NB4 (cell line): ENCODE data around the gene SEC11A.
A peak's percentile ranks its signal among the peaks of the same experiment; 100 is the strongest.

Experiments
- DNase-seq: peaks from one replicate; pipeline ENCODE4 v3.0.0; 2010; ENCODE audit warnings: low read depth
- H3K4me3 ChIP-seq: one replicate; pipeline ENCODE4 v1.5.1; 2011; ENCODE audit warnings: mild to moderate bottlenecking, low read depth, low read length, moderate library complexity
- MAX ChIP-seq: IDR thresholded peaks from 2 replicates; pipeline ENCODE4 v1.6.1; 2011; ENCODE audit warnings: low read depth, low read length
- MYC ChIP-seq: IDR thresholded peaks from 2 replicates; pipeline ENCODE4 v1.6.1; 2011; ENCODE audit warnings: low read depth, low read length
- POLR2A ChIP-seq: IDR thresholded peaks from 2 replicates; pipeline ENCODE4 v1.6.1; 2011; ENCODE audit warnings: mild to moderate bottlenecking; ENCODE audit not compliant: insufficient read length; ENCODE audit errors: extremely low read depth
- TF ChIP-seq, protein P1 (sequence below): IDR thresholded peaks from one replicate; pipeline ENCODE4 v1.5.1; 2012; ENCODE audit warnings: low read depth, low read length

The SEC11A gene

GRCh38 chr15:84633311-84634227, 82.4 kb downstream of the SEC11A start:
- TF ChIP-seq MAX (no peak), POLR2A (no peak), MYC (peak; percentile 12; the same call in 1 of the 2 replicates)
- TF ChIP-seq, protein P1, sequence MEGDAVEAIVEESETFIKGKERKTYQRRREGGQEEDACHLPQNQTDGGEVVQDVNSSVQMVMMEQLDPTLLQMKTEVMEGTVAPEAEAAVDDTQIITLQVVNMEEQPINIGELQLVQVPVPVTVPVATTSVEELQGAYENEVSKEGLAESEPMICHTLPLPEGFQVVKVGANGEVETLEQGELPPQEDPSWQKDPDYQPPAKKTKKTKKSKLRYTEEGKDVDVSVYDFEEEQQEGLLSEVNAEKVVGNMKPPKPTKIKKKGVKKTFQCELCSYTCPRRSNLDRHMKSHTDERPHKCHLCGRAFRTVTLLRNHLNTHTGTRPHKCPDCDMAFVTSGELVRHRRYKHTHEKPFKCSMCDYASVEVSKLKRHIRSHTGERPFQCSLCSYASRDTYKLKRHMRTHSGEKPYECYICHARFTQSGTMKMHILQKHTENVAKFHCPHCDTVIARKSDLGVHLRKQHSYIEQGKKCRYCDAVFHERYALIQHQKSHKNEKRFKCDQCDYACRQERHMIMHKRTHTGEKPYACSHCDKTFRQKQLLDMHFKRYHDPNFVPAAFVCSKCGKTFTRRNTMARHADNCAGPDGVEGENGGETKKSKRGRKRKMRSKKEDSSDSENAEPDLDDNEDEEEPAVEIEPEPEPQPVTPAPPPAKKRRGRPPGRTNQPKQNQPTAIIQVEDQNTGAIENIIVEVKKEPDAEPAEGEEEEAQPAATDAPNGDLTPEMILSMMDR: no peak
- peak overlapping the region; percentile 66 for H3K4me3 ChIP-seq
- peak; percentile 87 for DNase-seq

DNA sequence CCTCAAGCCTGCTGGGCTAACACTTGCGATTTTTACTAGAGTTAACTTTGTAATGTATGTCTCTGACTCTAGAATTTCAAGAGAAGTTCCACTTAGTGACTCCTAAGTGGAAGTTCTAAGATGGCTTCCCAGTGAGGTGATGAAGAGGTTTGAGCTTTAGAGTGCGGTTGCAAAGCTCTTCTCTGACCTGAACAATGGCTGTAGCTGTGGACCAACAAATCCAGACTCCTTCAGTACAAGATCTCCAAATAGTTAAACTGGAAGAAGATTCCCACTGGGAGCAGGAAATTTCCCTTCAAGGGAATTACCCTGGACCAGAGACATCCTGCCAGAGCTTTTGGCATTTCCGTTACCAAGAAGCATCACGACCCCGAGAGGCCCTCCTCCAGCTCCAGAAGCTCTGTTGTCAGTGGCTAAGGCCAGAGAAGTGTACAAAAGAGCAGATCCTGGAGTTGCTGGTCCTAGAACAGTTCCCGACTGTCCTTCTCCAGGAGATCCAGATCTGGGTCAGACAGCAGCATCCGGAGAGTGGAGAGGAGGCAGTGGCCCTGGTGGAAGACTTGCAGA, 84.2 kb downstream of the SEC11A start:
- H3K4me3 ChIP-seq: peak overlapping the region; percentile 80
- no peak for TF ChIP-seq MAX
- TF ChIP-seq MYC: no peak
- TF ChIP-seq, protein P1: no peak
- no peak for TF ChIP-seq POLR2A
- no peak for DNase-seq

DNA sequence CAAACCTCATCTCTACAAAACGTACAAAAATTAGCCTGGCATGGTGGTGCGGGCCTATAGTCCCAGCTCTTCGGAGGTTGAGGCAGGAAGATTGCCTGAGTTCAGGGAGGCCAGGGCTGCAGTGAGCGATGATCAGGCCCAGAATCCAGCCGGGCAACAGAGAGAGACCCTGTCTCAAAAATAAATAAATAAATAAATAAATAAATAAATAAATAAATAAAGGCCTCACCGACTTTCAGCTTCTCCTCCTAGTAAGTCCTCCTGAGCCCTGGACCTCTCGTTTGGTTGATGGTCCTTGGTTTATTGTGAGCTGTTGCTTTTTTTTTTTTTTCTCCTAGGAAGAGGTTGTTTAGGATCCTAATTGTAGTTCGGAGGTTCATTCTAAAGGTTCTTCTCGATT, 86.9 kb downstream of the SEC11A start:
- no peak for TF ChIP-seq MYC
- TF ChIP-seq MAX: no peak
- TF ChIP-seq, protein P1: no peak
- TF ChIP-seq POLR2A: no peak
- no peak overlapping the region for H3K4me3 ChIP-seq
- DNase-seq: no peak

DNA sequence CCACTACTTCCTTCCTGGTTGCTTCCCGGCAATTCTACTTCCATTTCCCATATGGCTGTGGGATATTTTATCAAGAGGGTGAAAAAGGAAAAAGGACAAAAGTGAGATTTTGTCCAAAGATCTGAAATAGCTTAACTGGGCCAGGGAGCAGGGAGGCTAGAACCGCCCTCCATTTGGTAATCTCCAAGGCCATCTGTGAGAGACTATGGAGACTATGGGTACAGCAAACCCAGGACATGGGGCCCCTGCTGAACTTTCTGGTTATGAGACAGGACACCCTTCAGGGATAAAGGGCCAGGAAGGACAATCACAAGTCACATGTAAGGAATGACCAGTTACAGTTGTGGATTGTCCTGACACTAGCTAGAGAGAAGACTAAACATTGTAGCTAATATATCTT, 90.8 kb downstream of the SEC11A start:
- no peak for DNase-seq
- H3K4me3 ChIP-seq: no peak overlapping the region
- TF ChIP-seq MYC (no peak), POLR2A (no peak)

GRCh38 chr15:84624359-84624758, 91.6 kb downstream of the SEC11A start:
- DNase-seq: no peak
- TF ChIP-seq POLR2A (no peak), MYC (no peak), MAX (no peak)
- TF ChIP-seq, protein P1: no peak
- no peak overlapping the region for H3K4me3 ChIP-seq

DNA sequence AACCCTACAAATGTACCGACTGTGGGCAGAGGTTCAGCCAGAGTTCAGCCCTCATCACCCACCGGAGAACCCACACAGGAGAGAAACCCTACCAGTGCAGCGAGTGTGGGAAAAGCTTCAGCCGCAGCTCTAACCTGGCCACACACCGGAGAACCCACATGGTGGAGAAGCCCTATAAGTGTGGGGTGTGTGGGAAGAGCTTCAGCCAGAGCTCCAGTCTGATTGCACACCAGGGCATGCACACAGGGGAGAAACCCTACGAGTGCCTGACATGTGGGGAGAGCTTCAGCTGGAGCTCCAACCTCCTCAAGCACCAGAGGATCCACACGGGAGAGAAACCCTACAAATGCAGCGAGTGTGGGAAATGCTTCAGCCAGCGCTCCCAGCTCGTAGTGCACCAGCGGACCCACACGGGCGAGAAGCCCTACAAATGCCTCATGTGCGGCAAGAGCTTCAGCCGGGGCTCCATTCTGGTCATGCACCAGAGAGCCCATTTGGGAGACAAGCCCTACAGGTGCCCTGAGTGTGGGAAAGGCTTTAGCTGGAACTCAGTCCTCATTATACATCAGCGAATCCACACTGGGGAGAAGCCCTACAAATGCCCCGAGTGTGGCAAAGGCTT, 94.5 kb downstream of the SEC11A start:
- no peak for DNase-seq
- TF ChIP-seq, protein P1: no peak
- TF ChIP-seq POLR2A (no peak), MAX (no peak), MYC (no peak)
- no peak overlapping the region for H3K4me3 ChIP-seq
